Activated CD8-positive, alpha-beta memory T cell treated with anti-CD3 and anti-CD28 coated beads, Interleukin-2, amount 50 U/mL, for 4 hours (primary cell): ENCODE measurements around the gene PGBD2.
A peak's percentile ranks its signal among the peaks of the same experiment; 100 is the strongest.
"Not testable (repeated sequence)": the region's sequence is repeated elsewhere in the genome, so short reads cannot be mapped to it uniquely, and the experiment has no call there.

ENCODE experiments used
- DNase-seq: peaks from one replicate; pipeline ENCODE4 v3.0.0-alpha.2; 2020

PGBD2 gene

DNA sequence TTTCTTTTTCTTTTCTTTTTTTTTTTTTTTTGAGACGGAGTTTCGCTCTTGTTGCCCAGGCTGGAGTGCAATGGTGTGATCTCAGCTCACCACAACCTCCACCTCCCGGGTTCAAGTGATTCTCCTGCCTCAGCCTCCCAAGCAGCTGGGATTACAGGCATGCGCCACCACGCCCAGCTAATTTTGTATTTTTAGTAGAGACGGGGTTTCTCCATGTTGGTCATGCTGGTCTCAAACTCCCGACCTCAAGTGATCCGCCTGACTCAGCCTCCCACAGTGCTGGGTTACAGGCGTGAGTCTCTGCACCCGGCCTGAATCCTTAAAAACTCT, 16.2 kb upstream of the PGBD2 start:
- DNase-seq, result not testable (repeated sequence)

- no peak for DNase-seq
Measured at GRCh38 chr1:248890549-248891498, 15.2 kb upstream of the PGBD2 start.

GRCh38 chr1:248891758-248892157, 14.3 kb upstream of the PGBD2 start:
- no peak for DNase-seq

DNA sequence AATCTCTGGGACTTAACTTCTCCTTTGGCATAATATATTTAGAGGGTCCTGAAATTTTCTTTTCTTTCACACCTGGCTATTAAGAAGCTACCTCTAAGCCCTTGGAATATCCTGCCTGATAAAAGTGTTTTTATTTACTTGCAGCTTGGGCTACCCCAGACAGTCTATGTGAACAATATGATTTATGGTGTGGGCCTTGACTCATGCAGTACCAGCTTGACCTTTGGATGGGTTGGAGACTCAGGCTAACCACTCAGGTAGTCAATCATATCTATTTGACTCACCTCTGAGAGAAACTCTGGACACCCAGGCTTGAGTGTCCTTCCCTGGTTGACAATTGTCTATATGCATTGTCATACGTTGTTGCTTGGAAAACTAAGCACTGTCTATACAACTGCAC, 13.4 kb upstream of the PGBD2 start:
- DNase-seq, result no peak

DNA sequence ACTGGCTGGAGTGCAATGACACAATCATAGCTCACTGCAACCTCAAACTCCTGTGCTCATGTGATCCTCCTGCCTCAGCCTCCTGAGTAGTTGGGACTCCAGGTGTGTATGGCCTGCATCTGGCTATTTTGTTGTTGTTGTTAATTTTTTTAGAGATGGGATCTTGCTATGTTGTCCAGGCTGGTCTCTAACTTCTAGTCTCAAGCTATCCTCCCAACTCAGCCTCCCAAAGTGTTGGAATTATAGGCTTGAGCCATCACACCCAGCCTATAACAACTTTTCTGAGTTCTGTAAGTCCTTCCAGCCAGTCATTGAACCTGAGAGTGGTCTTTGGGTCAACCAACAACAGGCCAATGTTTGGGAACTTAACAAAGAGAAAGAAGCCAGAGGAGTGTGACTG, 11.2 kb upstream of the PGBD2 start:
- no peak for DNase-seq

GRCh38 chr1:248897412-248898337, 8.4 kb upstream of the PGBD2 start:
- no peak for DNase-seq

GRCh38 chr1:248900637-248901036, 5.4 kb upstream of the PGBD2 start:
- no peak for DNase-seq

GRCh38 chr1:248901578-248901977, 4.5 kb upstream of the PGBD2 start:
- DNase-seq, result no peak

DNA sequence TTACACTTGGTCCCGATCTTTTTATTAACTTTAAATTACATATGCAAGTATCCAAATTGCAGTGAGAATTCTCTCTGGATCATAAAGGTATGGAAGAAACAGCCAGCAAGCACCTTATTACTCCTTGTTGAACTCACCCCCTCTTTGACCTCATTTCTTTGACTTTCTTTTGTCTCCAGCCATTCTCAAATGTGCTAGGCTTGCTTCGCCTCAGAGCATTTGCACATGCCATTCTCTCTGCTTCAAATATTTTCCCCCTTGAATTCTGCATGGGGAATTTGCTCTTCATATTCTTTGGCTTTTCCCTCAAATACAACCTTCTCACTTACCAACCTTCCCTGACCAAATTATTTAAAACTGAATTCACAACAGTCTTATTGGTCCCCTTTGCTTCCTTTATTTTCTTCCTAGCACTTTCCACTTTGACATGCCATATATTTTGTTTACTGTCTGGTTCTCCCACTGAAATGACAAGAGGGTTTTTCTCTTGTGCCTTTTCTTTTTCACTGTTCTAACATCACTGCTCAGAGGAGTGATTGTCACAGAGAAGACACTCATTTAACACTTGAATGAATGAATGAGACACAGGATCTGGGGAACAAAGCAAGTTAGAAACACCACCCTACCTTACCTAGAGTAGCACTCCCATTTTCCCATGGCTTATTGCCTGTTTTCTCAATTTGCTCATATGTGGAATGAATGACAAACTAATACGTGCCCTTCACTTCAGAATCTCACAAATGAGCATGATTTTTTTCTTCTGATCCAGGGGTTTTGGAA, 1.4 kb upstream of the PGBD2 start:
- no peak for DNase-seq

GRCh38 chr1:248905662-248906008, 400 bp upstream of the PGBD2 start:
- no peak for DNase-seq

DNA sequence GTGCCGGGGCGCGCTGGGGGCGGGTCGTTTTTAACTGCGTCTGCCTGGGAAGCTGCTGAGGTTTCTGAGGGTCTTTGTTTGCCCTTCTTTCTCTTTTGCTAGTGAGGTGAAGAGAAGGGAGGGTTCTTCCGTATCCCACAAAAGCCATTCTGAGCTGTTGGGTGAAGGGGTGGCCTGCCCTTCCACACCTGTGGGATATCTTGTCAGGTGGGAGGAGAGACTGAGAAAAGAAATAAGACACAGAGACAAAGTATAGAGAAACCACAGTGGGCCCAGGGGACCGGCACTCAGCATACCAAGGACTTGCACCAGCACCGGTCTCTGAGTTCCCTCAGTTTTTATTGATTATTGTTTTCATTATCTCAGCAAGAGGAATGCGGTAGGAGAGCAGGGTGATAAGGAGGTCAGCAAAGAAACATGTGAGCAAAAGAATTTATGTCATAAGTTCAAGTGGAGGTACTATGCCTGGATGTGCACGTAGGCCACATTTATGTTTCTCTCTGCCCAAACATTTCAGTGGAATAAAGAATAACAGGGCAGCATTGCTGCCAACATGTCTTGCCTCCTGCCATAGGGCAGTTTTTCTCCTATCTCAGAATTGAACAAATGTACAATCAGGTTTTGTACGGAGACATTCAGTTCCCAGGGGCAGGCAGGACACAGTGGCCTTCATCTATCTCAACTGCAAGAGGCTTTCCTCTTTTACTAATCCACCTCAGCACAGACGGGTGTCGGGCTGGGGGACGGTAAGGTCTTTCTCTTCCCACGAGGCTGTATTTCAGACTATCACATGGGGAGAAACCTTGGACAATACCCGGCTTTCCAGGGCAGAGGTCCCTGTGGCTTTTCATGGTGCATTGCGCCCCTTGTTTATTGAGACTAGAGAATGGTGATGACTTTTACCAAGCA, 972 bp downstream of the PGBD2 start:
- DNase-seq, result no peak

DNA sequence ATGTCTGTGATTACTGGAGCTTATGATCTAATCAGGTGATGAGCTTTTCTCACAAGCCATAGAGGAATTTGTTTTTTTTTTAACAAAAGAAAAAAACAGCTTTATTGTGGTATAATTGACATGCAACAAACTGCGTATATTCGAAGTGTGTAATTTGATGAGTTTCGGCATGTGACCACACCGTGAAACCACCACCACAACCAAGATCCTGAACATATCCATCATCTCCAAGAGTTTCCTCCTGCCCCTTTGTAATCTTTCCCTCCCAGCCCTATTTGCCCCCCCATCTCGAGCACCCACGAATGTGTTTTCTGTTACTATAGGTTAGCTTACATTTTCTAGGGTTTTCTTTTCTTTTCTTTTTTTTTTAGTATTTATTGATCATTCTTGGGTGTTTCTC, 4.7 kb downstream of the PGBD2 start:
- DNase-seq, result no peak

DNA sequence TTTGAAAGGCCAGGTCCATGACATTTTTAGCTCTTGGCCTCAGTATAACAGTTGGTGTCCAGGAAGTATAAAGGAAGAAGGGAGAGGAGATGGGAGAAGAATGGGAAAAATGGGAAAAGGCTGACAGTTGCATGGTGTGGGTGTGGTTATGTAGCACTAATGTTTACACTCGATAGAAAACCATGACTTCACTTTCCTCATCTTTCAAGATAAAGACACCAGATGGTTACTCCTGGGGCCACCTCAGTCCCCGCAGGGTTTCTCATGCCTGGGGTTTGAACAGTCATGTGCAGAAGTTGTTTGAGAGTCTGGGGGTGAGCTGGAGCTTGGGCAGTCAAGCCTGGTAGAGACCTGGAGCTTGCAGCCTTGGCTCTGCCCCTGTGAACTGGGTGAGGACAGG, 7.9 kb downstream of the PGBD2 start:
- no peak for DNase-seq

DNA sequence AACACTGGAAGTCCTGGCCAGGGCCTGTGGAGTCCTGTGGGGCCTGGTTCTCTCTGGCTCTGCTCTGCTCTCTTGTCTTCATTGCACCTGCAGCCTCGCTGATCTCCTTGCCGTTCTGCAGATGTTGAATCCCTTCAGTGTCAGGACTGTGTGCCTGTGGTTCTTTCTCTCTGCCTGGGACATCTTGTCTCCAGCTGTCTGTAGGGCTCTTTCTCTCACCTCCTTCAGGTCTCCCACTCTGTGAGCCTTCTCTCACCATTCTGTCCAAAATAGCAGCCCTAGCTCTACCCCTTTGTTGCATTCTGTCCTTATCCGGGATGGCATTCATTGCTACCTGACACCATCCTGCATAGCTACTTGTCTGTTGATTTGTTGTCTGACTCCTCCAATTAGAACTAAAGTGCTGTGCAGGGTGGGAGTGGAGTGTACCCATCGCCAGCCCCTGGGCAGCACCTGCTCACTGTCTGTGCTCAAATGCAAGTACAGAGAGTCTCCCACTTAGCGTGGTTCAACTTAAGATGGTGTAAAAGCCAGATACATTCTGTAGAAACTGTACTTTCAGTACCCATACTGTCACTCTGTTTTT, 8.9 kb downstream of the PGBD2 start:
- no peak for DNase-seq

- no peak for DNase-seq
Measured at GRCh38 chr1:248918131-248918530, 12.1 kb downstream of the PGBD2 start.

DNA sequence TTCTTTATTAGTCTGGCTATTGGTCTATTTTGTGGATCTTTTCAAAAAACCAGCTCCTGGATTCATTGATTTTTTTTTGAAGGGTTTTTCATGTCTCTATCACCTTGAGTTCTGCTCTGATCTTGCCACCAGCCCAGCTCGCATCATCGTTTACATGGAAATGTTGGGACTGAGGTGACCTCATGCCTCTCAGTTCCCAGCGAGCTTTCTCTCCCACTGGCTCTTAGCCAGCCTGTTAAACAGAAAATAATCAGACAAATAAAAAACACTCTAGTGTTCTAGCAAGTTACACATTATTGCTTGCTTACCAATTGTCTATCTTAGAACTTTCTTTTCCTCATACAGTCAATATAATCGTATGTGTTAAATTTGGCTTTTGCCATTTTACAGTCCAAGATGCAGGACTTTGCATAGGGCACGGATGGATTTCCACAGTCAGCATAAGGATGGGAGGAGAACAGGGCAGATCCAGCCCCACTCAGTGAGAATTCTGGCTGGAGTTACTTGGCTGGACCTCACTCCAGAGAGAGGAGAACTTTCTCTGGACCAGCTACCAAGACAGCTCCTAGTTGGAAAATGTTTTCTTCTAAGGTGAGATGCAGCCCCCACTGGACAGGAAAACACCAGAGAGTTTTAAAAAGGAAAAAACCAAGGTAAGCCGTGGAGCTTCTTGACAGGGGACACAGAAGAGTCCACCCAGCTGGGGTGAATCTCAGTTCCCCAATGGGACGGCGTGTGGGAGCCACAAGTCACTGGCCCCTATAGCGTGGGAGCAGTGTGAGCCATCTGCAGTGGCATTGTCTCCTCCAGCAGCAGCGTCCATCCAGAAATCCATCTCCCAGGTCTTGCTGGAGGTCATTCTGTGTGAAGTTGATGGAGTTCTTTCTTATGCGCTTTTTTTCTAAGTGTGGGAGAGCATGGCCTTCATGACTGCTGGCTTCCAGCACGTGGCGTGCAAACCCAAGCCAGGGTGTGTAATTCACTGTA, 17.6 kb downstream of the PGBD2 start:
- DNase-seq, result no peak

- DNase-seq, result peak; percentile 33
Measured at GRCh38 chr1:248924696-248925532, 18.9 kb downstream of the PGBD2 start.

- not testable (repeated sequence) for DNase-seq
Measured at GRCh38 chr1:248925859-248926258, 19.8 kb downstream of the PGBD2 start.

- DNase-seq, result no peak
Measured at GRCh38 chr1:248926401-248927182, 20.6 kb downstream of the PGBD2 start.
